Nephron progenitor cell (in vitro differentiated cells): ENCODE measurements around the gene RPIA.

Source experiments
- DNase-seq: peaks from one replicate; pipeline ENCODE4 v3.0.0; 2021
- H3K27ac Mint-ChIP-seq: 2 replicates; pipeline ENCODE4 v1.8.0; 2021; ENCODE audit warnings: mild to moderate bottlenecking, moderate library complexity, mixed read lengths
- H3K27me3 Mint-ChIP-seq: 2 replicates; pipeline ENCODE4 v1.8.0; 2021; ENCODE audit warnings: mild to moderate bottlenecking, low read depth, mixed read lengths; ENCODE audit not compliant: poor library complexity
- H3K36me3 Mint-ChIP-seq: 2 replicates; pipeline ENCODE4 v1.8.0; 2021; ENCODE audit warnings: low read depth, mixed read lengths
- H3K4me1 Mint-ChIP-seq: 2 replicates; pipeline ENCODE4 v1.8.0; 2021; ENCODE audit warnings: mixed read lengths
- H3K4me3 Mint-ChIP-seq: 2 replicates; pipeline ENCODE4 v1.8.0; 2021; ENCODE audit warnings: mild to moderate bottlenecking, moderate library complexity, mixed read lengths
- H3K9me3 Mint-ChIP-seq: 2 replicates; pipeline ENCODE4 v1.8.0; 2021; ENCODE audit warnings: mild to moderate bottlenecking, moderate library complexity, mixed read lengths
- CTCF ChIP-seq: fragments of 200-600 bp; sonication (generic); IDR thresholded peaks from 2 replicates; pipeline ENCODE4 v1.5.0; 2021; ENCODE audit warnings: antibody characterized with exemption

Gene RPIA

DNA sequence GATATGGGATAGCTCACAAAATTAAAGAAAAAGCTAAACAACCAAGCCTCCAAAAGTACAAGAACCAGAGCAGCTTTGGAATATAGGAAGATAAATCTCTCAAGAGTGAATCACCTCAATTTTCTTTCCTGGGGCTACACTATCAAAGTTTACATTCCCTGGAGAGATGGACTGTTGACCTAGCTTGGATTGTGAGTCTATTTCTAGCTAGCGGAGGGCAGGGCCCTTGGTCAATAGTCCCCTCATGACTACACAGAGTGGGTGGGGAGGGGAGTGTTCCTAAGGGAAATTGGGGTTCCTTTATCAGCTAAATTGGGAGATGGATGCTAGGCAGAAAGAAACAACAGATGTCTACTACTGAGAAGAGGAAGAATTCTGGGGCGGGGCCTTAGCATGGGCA is 34.3 kb upstream of the RPIA start:
- peaks cover 30% of the 10 kb centered on the region for H3K9me3 Mint-ChIP-seq
- H3K4me1 Mint-ChIP-seq, result no peaks in the 10 kb centered on the region
- H3K4me3 Mint-ChIP-seq, result no peak overlapping the region
- no peak overlapping the region for H3K27ac Mint-ChIP-seq
- H3K36me3 Mint-ChIP-seq, result no peaks in the 10 kb centered on the region
- no peak for TF ChIP-seq CTCF
- no peak for DNase-seq
- H3K27me3 Mint-ChIP-seq, result no peaks in the 10 kb centered on the region

DNA sequence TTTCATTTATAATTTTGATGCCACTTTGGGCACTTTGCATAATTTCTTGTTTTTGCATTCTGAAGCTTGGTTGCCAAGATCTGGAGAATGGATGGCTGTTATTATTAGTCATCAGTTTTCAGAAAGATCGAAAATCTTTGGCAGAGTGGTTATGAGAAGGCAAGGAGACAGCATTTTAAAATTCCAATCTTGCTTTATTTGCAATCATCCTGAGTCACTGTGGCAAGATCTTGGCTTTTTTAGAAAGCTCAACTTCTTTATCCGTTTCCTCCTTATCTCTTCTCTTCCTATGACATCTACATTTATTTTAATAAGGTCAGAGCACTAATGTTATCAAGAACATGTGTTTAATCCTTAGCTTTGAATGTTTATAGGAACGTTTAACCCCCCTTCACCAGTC is 33.1 kb upstream of the RPIA start:
- no peak overlapping the region for H3K4me3 Mint-ChIP-seq
- no peaks in the 10 kb centered on the region for H3K36me3 Mint-ChIP-seq
- no peak overlapping the region for H3K27ac Mint-ChIP-seq

DNA sequence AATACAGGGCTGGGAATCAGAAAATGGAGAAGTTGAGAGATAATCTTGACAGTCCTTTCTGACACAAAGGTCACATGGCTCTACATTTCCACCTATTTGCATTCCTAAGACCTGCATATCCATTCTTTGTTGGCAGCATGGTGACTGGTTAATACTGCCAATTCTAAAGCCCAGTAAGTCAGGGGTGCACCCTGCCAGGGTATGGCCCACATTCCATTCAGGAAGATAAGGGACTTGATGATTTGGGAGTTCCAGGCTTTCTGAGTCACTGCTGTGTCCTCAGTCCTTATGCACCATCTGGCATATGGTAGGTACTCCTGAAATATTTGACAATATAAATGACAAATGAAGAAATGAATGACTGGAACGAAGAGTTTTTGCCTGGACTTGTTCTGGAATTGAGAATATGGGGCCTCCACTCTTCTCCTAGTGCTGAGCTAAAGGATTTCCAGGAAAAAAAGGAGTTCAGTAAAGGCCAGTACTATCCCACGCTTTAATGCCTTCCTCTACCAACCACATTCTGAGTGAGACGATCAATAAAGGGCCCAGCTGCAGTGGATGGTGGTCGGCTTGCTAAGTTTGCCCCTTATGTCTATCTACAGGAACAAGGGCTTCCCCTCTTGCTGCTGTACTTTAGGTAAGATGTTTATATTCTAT is 32.5 kb upstream of the RPIA start:
- H3K36me3 Mint-ChIP-seq, result no peaks in the 10 kb centered on the region
- H3K9me3 Mint-ChIP-seq, result peaks cover 30% of the 10 kb centered on the region
- TF ChIP-seq CTCF, result no peak
- no peak overlapping the region for H3K4me3 Mint-ChIP-seq
- DNase-seq, result no peak
- H3K27me3 Mint-ChIP-seq, result peaks cover 3% of the 10 kb centered on the region
- H3K27ac Mint-ChIP-seq, result peak overlapping the region; percentile 60
- H3K4me1 Mint-ChIP-seq, result no peaks in the 10 kb centered on the region

More for the DNA sequence above, 33.1 kb upstream of the RPIA start:
- TF ChIP-seq CTCF, result no peak
- H3K9me3 Mint-ChIP-seq, result peaks cover 30% of the 10 kb centered on the region
- no peak for DNase-seq
- no peaks in the 10 kb centered on the region for H3K4me1 Mint-ChIP-seq
- H3K27me3 Mint-ChIP-seq, result peaks cover 3% of the 10 kb centered on the region

DNA sequence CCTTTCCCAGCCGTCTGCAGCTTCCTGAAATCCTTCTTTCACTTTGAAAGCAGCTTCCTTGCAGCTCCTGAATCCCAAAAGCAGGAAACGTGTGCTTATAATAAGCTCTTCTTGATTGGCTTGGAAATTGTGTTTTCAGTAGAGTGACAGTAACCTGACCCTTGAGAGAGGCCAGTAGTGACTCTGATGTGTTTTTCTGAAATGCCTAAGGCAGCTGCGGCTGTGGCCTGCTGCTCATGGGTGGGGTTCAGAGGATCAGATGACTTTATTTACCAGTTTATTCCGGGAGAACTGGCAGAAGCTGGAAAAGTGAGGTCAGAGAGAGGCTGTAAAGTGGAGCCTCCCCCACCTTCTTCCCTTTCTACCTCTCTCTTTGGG is 31.9 kb upstream of the RPIA start:
- Mint-ChIP-seq H3K9me3 (peaks cover 30% of the 10 kb centered on the region), H3K4me3 (no peak overlapping the region), H3K4me1 (no peaks in the 10 kb centered on the region), H3K27me3 (peaks cover 3% of the 10 kb centered on the region), H3K36me3 (no peaks in the 10 kb centered on the region), H3K27ac (peak overlapping the region; percentile 60)
- DNase-seq, result no peak
- no peak for TF ChIP-seq CTCF

- H3K27me3 Mint-ChIP-seq, result peaks cover 3% of the 10 kb centered on the region
- H3K4me1 Mint-ChIP-seq, result no peaks in the 10 kb centered on the region
- H3K4me3 Mint-ChIP-seq, result no peak overlapping the region
- H3K9me3 Mint-ChIP-seq, result peaks cover 30% of the 10 kb centered on the region
- no peak for TF ChIP-seq CTCF
- no peak overlapping the region for H3K27ac Mint-ChIP-seq
- H3K36me3 Mint-ChIP-seq, result no peaks in the 10 kb centered on the region
- no peak for DNase-seq
These were observed 30.9 kb upstream of the RPIA start for GRCh38 chr2:88660622-88661021.

DNA sequence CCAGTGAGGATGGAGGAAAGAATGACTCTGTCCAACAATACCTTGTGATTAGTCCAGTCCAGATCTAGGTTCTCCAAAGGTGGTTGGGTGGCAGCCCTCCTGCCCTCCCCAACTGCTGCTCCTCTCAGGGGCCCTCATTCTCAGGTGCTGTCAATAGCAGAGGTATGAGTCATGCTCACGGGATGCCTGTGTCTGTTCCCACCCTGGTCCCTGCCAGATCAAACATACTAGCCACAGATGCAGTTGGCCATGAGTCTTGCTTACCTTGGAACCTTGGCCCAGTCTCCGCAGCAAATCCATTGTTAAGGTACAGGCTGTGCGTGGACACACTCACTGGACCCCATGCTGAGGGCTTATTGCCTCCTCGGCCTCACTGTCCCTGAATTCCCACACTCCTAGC is 24.9 kb upstream of the RPIA start:
- DNase-seq, result no peak
- Mint-ChIP-seq H3K27ac (no peak overlapping the region), H3K4me1 (no peaks in the 10 kb centered on the region), H3K9me3 (no peaks in the 10 kb centered on the region), H3K27me3 (peaks cover 11% of the 10 kb centered on the region), H3K4me3 (no peak overlapping the region), H3K36me3 (no peaks in the 10 kb centered on the region)
- no peak for TF ChIP-seq CTCF
